K562 (cell line): ENCODE data around the gene C22orf39. TPM values are rescaled to one million over a fixed set of nuclear protein-coding genes. Genes with fewer than 3 reads are reported as not detected.
A peak's percentile ranks its signal among the peaks of the same experiment; 100 is the strongest.

Source experiments
- ATAC-seq: fragments of 200-7000 bp; cut with Tn5 transposase; 3 replicates; pipeline ENCODE4 v1.9.1; 2020; ENCODE audit warnings: moderate library complexity
- BruUV-seq: library from RNA; stranded (reverse); fragments of 400-500 nt; replicated peaks from 2 replicates; lab custom pipeline; 2021; lab: Mats Ljungman, UMichigan
- CTCF ChIA-PET: fragments of 300-600 bp; formaldehyde crosslinking; extraction: SDS; loops from one replicate; lab custom pipeline; 2021; ENCODE audit warnings: low intra/inter-chr PET ratio; lab: Yijun Ruan, JAX
- POLR2A ChIA-PET: fragments of 300-600, 350-650 bp; sonication (Branson Sonifier 250); formaldehyde crosslinking; extraction: SDS; loops from one replicate; lab custom pipeline; 2021; ENCODE audit warnings: antibody characterized with exemption, inconsistent platforms; lab: Yijun Ruan, JAX
- DNase-seq, 4 experiments: peaks; one replicate each; pipeline versions ENCODE4 v3.0.0 to v3.0.0-alpha.2; 2011 to 2018; ENCODE audit warnings: low spot score in 3 of 4, mixed read lengths in 3 of 4; ENCODE audit errors: extremely low read depth in 1 of 4
- FAIRE-seq: peaks from 2 replicates; lab custom pipeline; 2011; peaks lifted over from hg19 to GRCh38; lab: Jason Lieb, UNC
- H2AFZ ChIP-seq: 2 replicates; pipeline ENCODE4 v1.6.0; 2011; ENCODE audit warnings: low read depth, low read length, control low read depth, inconsistent platforms
- H3K27ac ChIP-seq: fragments of 200-600 bp; 3 replicates; pipeline ENCODE4 v1.8.0; 2011; ENCODE audit warnings: low read depth, mild to moderate bottlenecking, control low read depth, inconsistent platforms, low read length, moderate library complexity, mixed read lengths; ENCODE audit errors: extremely low read depth
- H3K27me3 ChIP-seq, 2 experiments: fragments of 300-600 bp in 1 of 2; 2 replicates in 1 of 2; 3 replicates in 1 of 2; pipeline versions ENCODE4 v1.6.0 to v1.8.0; 2011; ENCODE audit warnings: inconsistent platforms in 2 of 2, low read length in 2 of 2, mild to moderate bottlenecking in 1 of 2, mixed read lengths in 1 of 2, moderate library complexity in 1 of 2; ENCODE audit not compliant: control insufficient read depth in 2 of 2, insufficient read depth in 2 of 2
- H3K36me3 ChIP-seq: fragments of 300-600 bp; 3 replicates; pipeline ENCODE4 v1.8.0; 2011; ENCODE audit warnings: mild to moderate bottlenecking, low read length, inconsistent platforms; ENCODE audit not compliant: control insufficient read depth, insufficient read depth
- H3K4me1 ChIP-seq, 2 experiments: fragments of 200-600 bp in 1 of 2; replicated peaks in 1 of 2; 2 replicates in 1 of 2; 3 replicates in 1 of 2; pipeline versions ENCODE4 v1.5.1 to v1.8.0; 2011; ENCODE audit warnings: inconsistent platforms in 2 of 2, low read length in 2 of 2, mild to moderate bottlenecking in 1 of 2, mixed read lengths in 1 of 2, moderate library complexity in 1 of 2; ENCODE audit not compliant: control insufficient read depth in 2 of 2, insufficient read depth in 2 of 2
- H3K4me2 ChIP-seq: 2 replicates; pipeline ENCODE4 v1.6.1; 2011; ENCODE audit warnings: low read length, control low read depth, inconsistent platforms, mixed read lengths; ENCODE audit not compliant: insufficient read depth
- H3K4me3 ChIP-seq: fragments of 200-600 bp; sonication (generic), shearing (Covaris generic); 2 replicates; pipeline ENCODE4 v1.5.1; 2016; ENCODE audit warnings: control low read depth, inconsistent platforms
- H3K79me2 ChIP-seq: fragments of 200-600 bp; 3 replicates; pipeline ENCODE4 v1.8.0; 2011; ENCODE audit warnings: low read length, inconsistent platforms; ENCODE audit not compliant: control insufficient read depth, insufficient read depth
- H3K9ac ChIP-seq, 2 experiments: 2 replicates each; pipeline versions ENCODE4 v1.6.0 to v1.6.1; 2011; ENCODE audit warnings: low read depth in 2 of 2, low read length in 2 of 2, control low read depth in 1 of 2, inconsistent platforms in 1 of 2, mild to moderate bottlenecking in 1 of 2, mixed read lengths in 1 of 2; ENCODE audit not compliant: insufficient read depth in 1 of 2
- H3K9me1 ChIP-seq: one replicate; pipeline ENCODE4 v1.6.0; 2011; ENCODE audit warnings: inconsistent platforms, mild to moderate bottlenecking, low read length, moderate library complexity; ENCODE audit not compliant: control insufficient read depth, insufficient read depth
- H3K9me3 ChIP-seq: replicated peaks from 2 replicates; pipeline ENCODE4 v1.5.1; 2011; ENCODE audit warnings: low read depth, low read length, inconsistent platforms; ENCODE audit not compliant: control insufficient read depth, insufficient read depth
- H4K20me1 ChIP-seq: replicated peaks from 2 replicates; pipeline ENCODE4 v1.6.1; 2011; ENCODE audit warnings: low read length, inconsistent platforms, mixed read lengths; ENCODE audit not compliant: control insufficient read depth, insufficient read depth
- CHD1 ChIP-seq: fragments of 200-600 bp; sonication (generic); IDR thresholded peaks from one replicate; pipeline ENCODE4 v1.6.1; 2012; ENCODE audit warnings: mild to moderate bottlenecking, moderate library complexity, low read length, inconsistent platforms
- MAFK ChIP-seq: IDR thresholded peaks from 2 replicates; pipeline ENCODE4 v1.6.1; 2011; ENCODE audit warnings: low read length, improper control_type of control experiment
- SAFB ChIP-seq: fragments of 200-400 bp; formaldehyde crosslinking; IDR thresholded peaks from 2 replicates; pipeline ENCODE4 v1.6.1; 2017; ENCODE audit warnings: low read depth, low read length, borderline replicate concordance
- SIX5 ChIP-seq, 2 experiments: IDR thresholded peaks; 2 replicates each; pipeline ENCODE4 v1.6.1; 2011; ENCODE audit warnings: low read length in 2 of 2, borderline replicate concordance in 1 of 2, low read depth in 1 of 2, mild to moderate bottlenecking in 1 of 2, moderate library complexity in 1 of 2; ENCODE audit not compliant: insufficient read depth in 1 of 2
- ZNF3 ChIP-seq: fragments of 250-450 bp; sonication (Bioruptor Pico); IDR thresholded peaks from 2 replicates; pipeline ENCODE4 v1.5.0; 2021; ENCODE audit warnings: mild to moderate bottlenecking, moderate library complexity
- ZNF561 ChIP-seq: fragments of 450-650 bp; formaldehyde crosslinking; conservative IDR thresholded peaks from 2 replicates; pipeline ENCODE4 v1.4.0; 2020; ENCODE audit warnings: mild to moderate bottlenecking, moderate library complexity
- WGBS: fragments of 100-300 bp; shearing (Covaris generic); methylation state at CpG from one replicate; pipeline ENCODE4 v1.1.6; 2016; ENCODE audit warnings: low coverage, mixed read lengths; ENCODE audit not compliant: insufficient coverage; ENCODE audit errors: missing lambda C conversion rate; 5-methylcytosine and 5-hydroxymethylcytosine counted together
- in situ Hi-C: fragments of 300-500 bp; cut with MboI; formaldehyde crosslinking; loops from 4 replicates; pipeline ENCODE4 v1.15.0; 2018; ENCODE audit warnings: inconsistent platforms, mixed read lengths
- intact Hi-C: fragments of 100-400 bp; cut with micrococcal nuclease; formaldehyde crosslinking; loops from 2 replicates; pipeline ENCODE4 v1.14.2; 2022
- polyA plus RNA-seq, 8 experiments: library from polyadenylated mRNA; depleted of rRNA in 4 of 8; stranded (reverse) in 5 of 8; unstranded in 3 of 8; fragments of >200 nt; fragmentation: Nextera tagmentation in 2 of 8; fragmentation: Illumina TruSeq in 1 of 8; extraction: Ambion mirVana in 2 of 8; extraction: Trizol in 1 of 8; gene quantifications; 2 replicates each; pipeline versions ENCODE4 v1.2.1 to v1.2.3, GENCODE V29; 2011 to 2014; ENCODE audit warnings: inconsistent platforms in 1 of 8, missing spikeins in 1 of 8
- total RNA-seq, 7 experiments: library from RNA; depleted of rRNA in 6 of 7; stranded (reverse); fragments of >200 nt in 6 of 7; fragmentation: Illumina TruSeq in 2 of 7; extraction: Trizol in 2 of 7; gene quantifications; 2 replicates each; pipeline versions ENCODE4 v1.2.1 to v1.2.3, GENCODE V29; 2011 to 2021; ENCODE audit warnings: low replicate concordance in 1 of 7
- TF ChIP-seq, protein P1 (sequence below): fragments of 450-650 bp; conservative IDR thresholded peaks from 2 replicates; pipeline ENCODE4 v1.6.1; 2016; ENCODE audit warnings: missing genetic modification characterization, low read depth, mild to moderate bottlenecking, control low read depth, missing compliant biosample characterization
- TF ChIP-seq, protein P2 (sequence below), 2 experiments: fragments of 450-650 bp in 1 of 2; sonication (generic) in 1 of 2; formaldehyde crosslinking; conservative IDR thresholded peaks; 2 replicates each; pipeline versions ENCODE4 v1.4.0 to v1.8.1; 2020 to 2022; ENCODE audit warnings: mild to moderate bottlenecking in 1 of 2, missing genetic modification reagents in 1 of 2
- TF ChIP-seq, protein P3 (sequence below): sonication (generic); formaldehyde crosslinking; IDR thresholded peaks from 2 replicates; pipeline ENCODE4 v1.8.0; 2022; ENCODE audit warnings: missing genetic modification reagents, mild to moderate bottlenecking, moderate library complexity, borderline replicate concordance
- TF ChIP-seq, protein P4 (sequence below): IDR thresholded peaks from 2 replicates; pipeline ENCODE4 v1.6.1; 2012; ENCODE audit warnings: low read depth, low read length, improper control_type of control experiment, borderline replicate concordance
- TF ChIP-seq, protein P5 (sequence below): sonication (generic); formaldehyde crosslinking; IDR thresholded peaks from 2 replicates; pipeline ENCODE4 v1.8.1; 2022; ENCODE audit warnings: missing genetic modification reagents
- TF ChIP-seq, protein P6 (sequence below): conservative IDR thresholded peaks from 2 replicates; pipeline ENCODE4 v1.6.1; 2011; ENCODE audit warnings: low read depth, mild to moderate bottlenecking, low read length; ENCODE audit not compliant: control insufficient read depth

The C22orf39 gene
- total and polyA plus RNA-seq, 9 of the 15 experiments (the other 6 are each of a cell fraction or from before 2014, with no cell fraction given) = 20.4 to 139 (median 66.8) TPM

DNA sequence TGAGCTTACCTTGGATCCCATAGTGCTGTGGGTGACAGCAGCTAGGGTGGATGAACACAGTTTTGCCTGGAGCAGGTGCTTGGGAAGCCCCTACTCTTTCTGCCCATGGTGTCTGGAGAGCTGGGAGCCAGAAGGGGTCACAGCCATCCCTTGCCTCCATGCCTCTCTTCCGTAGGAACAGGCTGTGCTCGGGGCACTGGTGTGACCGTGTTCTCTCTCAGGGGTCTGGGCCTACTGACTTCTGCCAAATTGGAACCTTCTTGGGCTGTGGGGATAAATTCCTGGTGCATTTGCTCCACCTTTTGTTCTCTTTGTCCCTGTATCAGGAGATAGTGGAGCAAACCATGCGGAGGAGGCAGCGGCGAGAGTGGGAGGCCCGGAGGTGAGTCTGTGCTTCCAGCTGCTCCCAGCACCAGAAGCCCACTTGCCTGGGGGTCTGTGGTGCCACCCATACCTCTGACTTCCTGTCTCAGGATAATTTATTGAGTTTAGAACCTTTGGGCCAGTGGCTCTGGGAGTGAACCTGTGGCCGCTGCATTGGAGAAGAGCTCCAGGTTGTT, 46.6 kb upstream of the C22orf39 start:
- CTCF ChIA-PET = no interaction called here
- H3K36me3 ChIP-seq = peaks cover 97% of the 10 kb centered on the region
- TF ChIP-seq, protein P1, sequence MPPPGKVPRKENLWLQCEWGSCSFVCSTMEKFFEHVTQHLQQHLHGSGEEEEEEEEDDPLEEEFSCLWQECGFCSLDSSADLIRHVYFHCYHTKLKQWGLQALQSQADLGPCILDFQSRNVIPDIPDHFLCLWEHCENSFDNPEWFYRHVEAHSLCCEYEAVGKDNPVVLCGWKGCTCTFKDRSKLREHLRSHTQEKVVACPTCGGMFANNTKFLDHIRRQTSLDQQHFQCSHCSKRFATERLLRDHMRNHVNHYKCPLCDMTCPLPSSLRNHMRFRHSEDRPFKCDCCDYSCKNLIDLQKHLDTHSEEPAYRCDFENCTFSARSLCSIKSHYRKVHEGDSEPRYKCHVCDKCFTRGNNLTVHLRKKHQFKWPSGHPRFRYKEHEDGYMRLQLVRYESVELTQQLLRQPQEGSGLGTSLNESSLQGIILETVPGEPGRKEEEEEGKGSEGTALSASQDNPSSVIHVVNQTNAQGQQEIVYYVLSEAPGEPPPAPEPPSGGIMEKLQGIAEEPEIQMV (tag) = no peak
- TF ChIP-seq, protein P2, sequence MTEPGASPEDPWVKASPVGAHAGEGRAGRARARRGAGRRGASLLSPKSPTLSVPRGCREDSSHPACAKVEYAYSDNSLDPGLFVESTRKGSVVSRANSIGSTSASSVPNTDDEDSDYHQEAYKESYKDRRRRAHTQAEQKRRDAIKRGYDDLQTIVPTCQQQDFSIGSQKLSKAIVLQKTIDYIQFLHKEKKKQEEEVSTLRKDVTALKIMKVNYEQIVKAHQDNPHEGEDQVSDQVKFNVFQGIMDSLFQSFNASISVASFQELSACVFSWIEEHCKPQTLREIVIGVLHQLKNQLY (CRISPR knock-in tag; conservative IDR thresholded peaks at IDR 0.05) = no peak
- TF ChIP-seq, protein P3, sequence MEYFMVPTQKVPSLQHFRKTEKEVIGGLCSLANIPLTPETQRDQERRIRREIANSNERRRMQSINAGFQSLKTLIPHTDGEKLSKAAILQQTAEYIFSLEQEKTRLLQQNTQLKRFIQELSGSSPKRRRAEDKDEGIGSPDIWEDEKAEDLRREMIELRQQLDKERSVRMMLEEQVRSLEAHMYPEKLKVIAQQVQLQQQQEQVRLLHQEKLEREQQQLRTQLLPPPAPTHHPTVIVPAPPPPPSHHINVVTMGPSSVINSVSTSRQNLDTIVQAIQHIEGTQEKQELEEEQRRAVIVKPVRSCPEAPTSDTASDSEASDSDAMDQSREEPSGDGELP = peak; percentile 9; the same call in 1 of the 2 replicates
- TF ChIP-seq, protein P4, sequence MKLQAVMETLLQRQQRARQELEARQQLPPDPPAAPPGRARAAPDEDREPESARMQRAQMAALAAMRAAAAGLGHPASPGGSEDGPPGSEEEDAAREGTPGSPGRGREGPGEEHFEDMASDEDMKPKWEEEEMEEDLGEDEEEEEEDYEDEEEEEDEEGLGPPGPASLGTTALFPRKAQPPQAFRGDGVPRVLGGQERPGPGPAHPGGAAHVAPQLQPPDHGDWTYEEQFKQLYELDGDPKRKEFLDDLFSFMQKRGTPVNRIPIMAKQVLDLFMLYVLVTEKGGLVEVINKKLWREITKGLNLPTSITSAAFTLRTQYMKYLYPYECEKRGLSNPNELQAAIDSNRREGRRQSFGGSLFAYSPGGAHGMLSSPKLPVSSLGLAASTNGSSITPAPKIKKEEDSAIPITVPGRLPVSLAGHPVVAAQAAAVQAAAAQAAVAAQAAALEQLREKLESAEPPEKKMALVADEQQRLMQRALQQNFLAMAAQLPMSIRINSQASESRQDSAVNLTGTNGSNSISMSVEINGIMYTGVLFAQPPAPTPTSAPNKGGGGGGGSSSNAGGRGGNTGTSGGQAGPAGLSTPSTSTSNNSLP = no peak
- TF ChIP-seq ZNF561 (CRISPR knock-in tag) (no peak), SIX5 (IDR thresholded peaks at IDR 0.05; ENCODE audit: borderline replicate concordance in 1 of 2, insufficient read depth in 1 of 2, low read depth in 1 of 2, low read length in 2 of 2) (no peak), SAFB (no peak), CHD1 (peak; percentile 16), ZNF3 (CRISPR knock-in tag) (no peak), MAFK (no peak)
- TF ChIP-seq, protein P5, sequence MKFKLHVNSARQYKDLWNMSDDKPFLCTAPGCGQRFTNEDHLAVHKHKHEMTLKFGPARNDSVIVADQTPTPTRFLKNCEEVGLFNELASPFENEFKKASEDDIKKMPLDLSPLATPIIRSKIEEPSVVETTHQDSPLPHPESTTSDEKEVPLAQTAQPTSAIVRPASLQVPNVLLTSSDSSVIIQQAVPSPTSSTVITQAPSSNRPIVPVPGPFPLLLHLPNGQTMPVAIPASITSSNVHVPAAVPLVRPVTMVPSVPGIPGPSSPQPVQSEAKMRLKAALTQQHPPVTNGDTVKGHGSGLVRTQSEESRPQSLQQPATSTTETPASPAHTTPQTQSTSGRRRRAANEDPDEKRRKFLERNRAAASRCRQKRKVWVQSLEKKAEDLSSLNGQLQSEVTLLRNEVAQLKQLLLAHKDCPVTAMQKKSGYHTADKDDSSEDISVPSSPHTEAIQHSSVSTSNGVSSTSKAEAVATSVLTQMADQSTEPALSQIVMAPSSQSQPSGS (CRISPR knock-in tag) = peak; percentile 47; the same call in 1 of the 2 replicates
- TF ChIP-seq, protein P6, sequence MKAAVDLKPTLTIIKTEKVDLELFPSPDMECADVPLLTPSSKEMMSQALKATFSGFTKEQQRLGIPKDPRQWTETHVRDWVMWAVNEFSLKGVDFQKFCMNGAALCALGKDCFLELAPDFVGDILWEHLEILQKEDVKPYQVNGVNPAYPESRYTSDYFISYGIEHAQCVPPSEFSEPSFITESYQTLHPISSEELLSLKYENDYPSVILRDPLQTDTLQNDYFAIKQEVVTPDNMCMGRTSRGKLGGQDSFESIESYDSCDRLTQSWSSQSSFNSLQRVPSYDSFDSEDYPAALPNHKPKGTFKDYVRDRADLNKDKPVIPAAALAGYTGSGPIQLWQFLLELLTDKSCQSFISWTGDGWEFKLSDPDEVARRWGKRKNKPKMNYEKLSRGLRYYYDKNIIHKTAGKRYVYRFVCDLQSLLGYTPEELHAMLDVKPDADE = 0 out of 2 replicates have a peak, but pooled peaks have one; percentile 39

More for the DNA sequence above, 46.6 kb upstream of the C22orf39 start:
- Histone ChIP-seq H3K9me1 (no peaks in the 10 kb centered on the region), H3K4me2 (no peak overlapping the region), H3K27me3 (no peaks in the 10 kb centered on the region), H3K4me1 (no peaks in the 10 kb centered on the region; a peak in 2 of 5 replicates), H2AFZ (no peak overlapping the region), H3K9me3 (no peaks in the 10 kb centered on the region), H3K4me3 (no peak overlapping the region), H3K79me2 (peaks cover 18% of the 10 kb centered on the region), H3K27ac (no peak overlapping the region), H3K9ac (peak overlapping the region in 1 of 2 experiments; percentile 8; a peak in 1 of 4 replicates), H4K20me1 (no peaks in the 10 kb centered on the region; the same call in 1 of the 2 replicates)
- 95% methylated on average over 8 of the region's 8 CpGs for WGBS
- DNase-seq (no peak), ATAC-seq (no peak), FAIRE-seq (no peak)
- intact Hi-C loops = no loop called here
- in situ Hi-C loops = no loop called here
- BruUV-seq = no TSS peak
- POLR2A ChIA-PET = interaction anchor here (0.5 to 7.8 kb wide), 15 partner anchors 9 to 194 kb away, joined by 3 to 95 read pairs (median 4); partner anchors contain the start of genes CDC45 and UFD1
